IMR-90 (cell line): ENCODE data around the gene TEX35. TPM values are rescaled to one million over a fixed set of nuclear protein-coding genes. Genes with fewer than 3 reads are reported as not detected.
A peak's percentile ranks its signal among the peaks of the same experiment; 100 is the strongest.

Experiments used
- ATAC-seq: fragments of 200-7000 bp; cut with Tn5 transposase; 2 replicates; pipeline ENCODE4 v1.9.1; 2020; ENCODE audit warnings: low read depth, mild to moderate bottlenecking, moderate library complexity
- BruUV-seq: library from RNA; stranded (reverse); fragments of 400-500 nt; replicated peaks from 2 replicates; lab custom pipeline; 2021; lab: Mats Ljungman, UMichigan
- CTCF ChIA-PET: fragments of 300-600 bp; formaldehyde crosslinking; extraction: SDS; loops from one replicate; lab custom pipeline; 2021; ENCODE audit warnings: antibody characterized with exemption; lab: Yijun Ruan, JAX
- POLR2A ChIA-PET: fragments of 300-600 bp; sonication (Branson Sonifier 250); formaldehyde crosslinking; loops from one replicate; lab custom pipeline; 2022; ENCODE audit warnings: antibody characterized with exemption; ENCODE audit not compliant: unreplicated experiment; lab: Charles Lee
- DNase-seq: peaks from one replicate; pipeline ENCODE4 v3.0.0; 2013
- H2AFZ ChIP-seq: replicated peaks from 2 replicates; pipeline ENCODE3; 2013; ENCODE audit warnings: low read length, mild to moderate bottlenecking; ENCODE audit not compliant: poor library complexity
- H2AK5ac ChIP-seq: 2 replicates; pipeline ENCODE4 v1.6.1; 2013; ENCODE audit warnings: low read depth, low read length, inconsistent platforms
- H2AK9ac ChIP-seq: replicated peaks from 2 replicates; pipeline ENCODE3; 2013; ENCODE audit warnings: mild to moderate bottlenecking, low read depth, low read length, moderate library complexity; ENCODE audit not compliant: poor library complexity
- H2BK120ac ChIP-seq: 2 replicates; pipeline ENCODE4 v1.6.1; 2013; ENCODE audit warnings: low read depth, low read length, inconsistent platforms
- H2BK15ac ChIP-seq: 3 replicates; pipeline ENCODE4 v1.6.1; 2013; ENCODE audit warnings: low read depth, low read length, inconsistent platforms
- H2BK20ac ChIP-seq: 2 replicates; pipeline ENCODE4 v1.6.1; 2013; ENCODE audit warnings: low read depth, mild to moderate bottlenecking, inconsistent platforms, low read length, moderate library complexity
- H2BK5ac ChIP-seq: 2 replicates; pipeline ENCODE4 v1.6.1; 2013; ENCODE audit warnings: mild to moderate bottlenecking, low read depth, low read length, inconsistent platforms; ENCODE audit not compliant: poor library complexity, severe bottlenecking
- H3K14ac ChIP-seq: replicated peaks from 2 replicates; pipeline ENCODE4 v1.6.1; 2013; ENCODE audit warnings: low read depth, low read length, inconsistent platforms
- H3K18ac ChIP-seq: 2 replicates; pipeline ENCODE4 v1.6.1; 2013; ENCODE audit warnings: low read depth, low read length, control low read depth
- H3K23ac ChIP-seq: 2 replicates; pipeline ENCODE4 v1.6.1; 2013; ENCODE audit warnings: low read depth, low read length, inconsistent platforms
- H3K27ac ChIP-seq: 2 replicates; pipeline ENCODE4 v1.5.1; 2013; ENCODE audit warnings: mild to moderate bottlenecking, control low read depth, low read length; ENCODE audit not compliant: insufficient read depth
- H3K27me3 ChIP-seq: 2 replicates; pipeline ENCODE4 v1.6.1; 2013; ENCODE audit warnings: low read length; ENCODE audit not compliant: control insufficient read depth, insufficient read depth
- H3K36me3 ChIP-seq: 2 replicates; pipeline ENCODE4 v1.6.1; 2013; ENCODE audit warnings: low read length, mixed read lengths; ENCODE audit not compliant: control insufficient read depth, insufficient read depth
- H3K4ac ChIP-seq: 2 replicates; pipeline ENCODE4 v1.6.1; 2013; ENCODE audit warnings: low read depth, low read length, inconsistent platforms
- H3K4me1 ChIP-seq: 2 replicates; pipeline ENCODE4 v1.6.1; 2013; ENCODE audit warnings: low read length, mixed read lengths; ENCODE audit not compliant: control insufficient read depth, insufficient read depth
- H3K4me2 ChIP-seq: 2 replicates; pipeline ENCODE4 v1.6.1; 2013; ENCODE audit warnings: low read depth, mild to moderate bottlenecking, control low read depth, low read length, moderate library complexity
- H3K4me3 ChIP-seq: 2 replicates; pipeline ENCODE4 v1.5.1; 2013; ENCODE audit warnings: low read depth, mild to moderate bottlenecking, control low read depth, low read length, moderate library complexity; ENCODE audit not compliant: insufficient read depth
- H3K56ac ChIP-seq: 2 replicates; pipeline ENCODE4 v1.6.1; 2013; ENCODE audit warnings: low read length, inconsistent platforms; ENCODE audit not compliant: insufficient read depth; ENCODE audit errors: extremely low read depth
- H3K79me1 ChIP-seq, 2 experiments: 2 replicates each; pipeline ENCODE4 v1.6.1; 2013; ENCODE audit warnings: low read length in 2 of 2, inconsistent platforms in 1 of 2, low read depth in 1 of 2
- H3K9ac ChIP-seq: 2 replicates; pipeline ENCODE4 v1.6.1; 2013; ENCODE audit warnings: low read depth, low read length, control low read depth
- H3K9me1 ChIP-seq: 2 replicates; pipeline ENCODE4 v1.6.1; 2013; ENCODE audit warnings: low read length, inconsistent platforms; ENCODE audit not compliant: insufficient read depth
- H3K9me3 ChIP-seq: 2 replicates; pipeline ENCODE4 v1.6.1; 2013; ENCODE audit warnings: low read length; ENCODE audit not compliant: control insufficient read depth, insufficient read depth
- H4K20me1 ChIP-seq: 2 replicates; pipeline ENCODE4 v1.6.1; 2013; ENCODE audit warnings: low read length, inconsistent platforms; ENCODE audit not compliant: insufficient read depth
- H4K5ac ChIP-seq: 2 replicates; pipeline ENCODE4 v1.6.1; 2013; ENCODE audit warnings: mild to moderate bottlenecking, low read depth, low read length, control low read depth
- H4K8ac ChIP-seq, 2 experiments: 2 replicates each; pipeline ENCODE4 v1.6.1; 2013; ENCODE audit warnings: low read depth in 2 of 2, low read length in 2 of 2, control low read depth in 1 of 2, inconsistent platforms in 1 of 2
- H4K91ac ChIP-seq: 2 replicates; pipeline ENCODE4 v1.6.1; 2013; ENCODE audit warnings: low read depth, low read length, inconsistent platforms; ENCODE audit not compliant: insufficient read depth
- BHLHE40 ChIP-seq: fragments of 150-350 bp; IDR thresholded peaks from 2 replicates; pipeline ENCODE4 v1.6.1; 2016; ENCODE audit warnings: mild to moderate bottlenecking, low read depth, low read length
- CEBPB ChIP-seq: IDR thresholded peaks from 2 replicates; pipeline ENCODE4 v1.6.1; 2012; ENCODE audit warnings: low read depth, low read length, improper control_type of control experiment
- CHD1 ChIP-seq: IDR thresholded peaks from 2 replicates; pipeline ENCODE4 v1.6.1; 2012; ENCODE audit warnings: low read depth, low read length, improper control_type of control experiment
- CTCF ChIP-seq: conservative IDR thresholded peaks from 2 replicates; pipeline ENCODE4 v1.5.1; 2012; ENCODE audit warnings: mild to moderate bottlenecking, low read depth, low read length, improper control_type of control experiment
- ELK1 ChIP-seq: fragments of 150-350 bp; IDR thresholded peaks from 2 replicates; pipeline ENCODE4 v1.6.1; 2016; ENCODE audit warnings: low read depth, mild to moderate bottlenecking, low read length, moderate library complexity, borderline replicate concordance
- FOS ChIP-seq: fragments of 150-350 bp; IDR thresholded peaks from 2 replicates; pipeline ENCODE4 v1.6.1; 2016; ENCODE audit warnings: low read depth, low read length
- MAFK ChIP-seq: IDR thresholded peaks from 2 replicates; pipeline ENCODE4 v1.6.1; 2012; ENCODE audit warnings: low read depth, low read length, improper control_type of control experiment
- MAZ ChIP-seq: IDR thresholded peaks from 2 replicates; pipeline ENCODE4 v1.6.1; 2012; ENCODE audit warnings: low read depth, mild to moderate bottlenecking, low read length, improper control_type of control experiment, moderate library complexity, borderline replicate concordance
- MXI1 ChIP-seq: IDR thresholded peaks from 2 replicates; pipeline ENCODE4 v1.6.1; 2012; ENCODE audit warnings: low read depth, mild to moderate bottlenecking, low read length, moderate library complexity, borderline replicate concordance
- NFE2L2 ChIP-seq: fragments of 150-350 bp; IDR thresholded peaks from 2 replicates; pipeline ENCODE4 v1.6.1; 2016; ENCODE audit warnings: low read depth, mild to moderate bottlenecking, low read length
- POLR2A ChIP-seq: IDR thresholded peaks from 2 replicates; pipeline ENCODE4 v1.6.1; 2012; ENCODE audit warnings: mild to moderate bottlenecking, low read depth, low read length
- RAD21 ChIP-seq: IDR thresholded peaks from 2 replicates; pipeline ENCODE4 v1.6.1; 2012; ENCODE audit warnings: low read length, improper control_type of control experiment
- RFX5 ChIP-seq: IDR thresholded peaks from 2 replicates; pipeline ENCODE4 v1.8.0; 2012; ENCODE audit warnings: low read depth, mild to moderate bottlenecking, low read length, moderate library complexity
- SMC3 ChIP-seq: fragments of 150-350 bp; IDR thresholded peaks from 2 replicates; pipeline ENCODE4 v1.6.1; 2016; ENCODE audit warnings: low read depth, mild to moderate bottlenecking, antibody characterized with exemption, low read length, moderate library complexity
- WGBS, 2 experiments: methylation state at CpG; one replicate each; pipeline versions ENCODE4 v1.1.5 to v1.1.7; 2013; ENCODE audit warnings: missing lambda C conversion rate in 2 of 2; ENCODE audit not compliant: insufficient read length in 1 of 2; ENCODE audit errors: extremely low coverage in 2 of 2; 5-methylcytosine and 5-hydroxymethylcytosine counted together
- dilution Hi-C: fragments of 300-500 bp; cut with HindIII; formaldehyde crosslinking; loops from one replicate; pipeline ENCODE4 v1.14.3; 2018; ENCODE audit warnings: low sequenced_read_pairs; ENCODE audit not compliant: unreplicated experiment
- in situ Hi-C: fragments of 300-500 bp; cut with MboI; formaldehyde crosslinking; loops from 3 replicates; pipeline ENCODE4 v1.14.3; 2019; ENCODE audit warnings: low sequenced_read_pairs, inconsistent platforms, mixed read lengths
- intact Hi-C: fragments of 100-400 bp; cut with micrococcal nuclease; formaldehyde crosslinking; loops from 2 replicates; pipeline ENCODE4 v1.10.0; 2022
- polyA plus RNA-seq, 3 experiments: library from polyadenylated mRNA; depleted of rRNA; stranded (reverse); fragments of >200 nt; gene quantifications; 2 replicates each; pipeline ENCODE4 v1.2.3, GENCODE V29; 2012; ENCODE audit warnings: low replicate concordance in 1 of 3
- total RNA-seq: library from RNA; depleted of rRNA; stranded (reverse); fragments of >200 nt; gene quantifications from 2 replicates; pipeline ENCODE4 v1.2.3, GENCODE V29; 2012
- TF ChIP-seq, protein P1 (sequence below): fragments of 150-350 bp; IDR thresholded peaks from 2 replicates; pipeline ENCODE4 v1.6.1; 2017; ENCODE audit warnings: mild to moderate bottlenecking, antibody characterized with exemption, low read length, low read depth

The TEX35 gene
- total and polyA plus RNA-seq, 2 of the 4 experiments (the other 2 are of a cell fraction): 0.05 TPM; not detected in 1

GRCh38 chr1:178528228-178528952, 15.5 kb downstream of the TEX35 start:
- Histone ChIP-seq H3K36me3 (no peaks in the 10 kb centered on the region), H3K27me3 (no peaks in the 10 kb centered on the region), H4K91ac (no peak overlapping the region), H3K4me1 (peaks cover 14% of the 10 kb centered on the region), H2BK15ac (no peak overlapping the region), H3K9ac (no peak overlapping the region), H2BK5ac (no peak overlapping the region), H3K79me1 (no peaks in the 10 kb centered on the region), H3K27ac (no peak overlapping the region), H4K8ac (no peak overlapping the region), H2AK9ac (no peak overlapping the region), H3K18ac (no peak overlapping the region), H3K9me1 (peaks cover 6% of the 10 kb centered on the region; the same call in 1 of the 2 replicates), H3K4me3 (no peak overlapping the region), H3K14ac (no peak overlapping the region), H4K5ac (no peak overlapping the region), H2AK5ac (peak overlapping the region; percentile 18), H2BK120ac (no peak overlapping the region), H3K4me2 (no peak overlapping the region), H3K4ac (no peak overlapping the region; the same call in 1 of the 2 replicates), H3K9me3 (no peaks in the 10 kb centered on the region), H3K23ac (no peak overlapping the region), H4K20me1 (no peaks in the 10 kb centered on the region; the same call in 1 of the 2 replicates), H3K56ac (no peak overlapping the region), H2BK20ac (no peak overlapping the region), H2AFZ (peak overlapping the region; percentile 37)
- dilution Hi-C loops (no loop called here), intact Hi-C loops (no loop called here), in situ Hi-C loops (no loop called here)
- ATAC-seq (no peak), DNase-seq (no peak)
- POLR2A ChIA-PET: no interaction called here
- CTCF ChIA-PET: interaction anchor here (0.6 kb wide), 1 partner anchor 12 kb away, joined by 3 read pairs; no protein-coding TSS in a partner anchor
- no TSS peak for BruUV-seq
- whole genome bisulfite sequencing, 2 experiments: 98% methylated on average over 6 of the region's 10 CpGs; no CpG with 5 or more reads in 1 of the 2 experiments
- no peak for TF ChIP-seq RFX5
- no peak for TF ChIP-seq MAFK
- TF ChIP-seq, protein P1, sequence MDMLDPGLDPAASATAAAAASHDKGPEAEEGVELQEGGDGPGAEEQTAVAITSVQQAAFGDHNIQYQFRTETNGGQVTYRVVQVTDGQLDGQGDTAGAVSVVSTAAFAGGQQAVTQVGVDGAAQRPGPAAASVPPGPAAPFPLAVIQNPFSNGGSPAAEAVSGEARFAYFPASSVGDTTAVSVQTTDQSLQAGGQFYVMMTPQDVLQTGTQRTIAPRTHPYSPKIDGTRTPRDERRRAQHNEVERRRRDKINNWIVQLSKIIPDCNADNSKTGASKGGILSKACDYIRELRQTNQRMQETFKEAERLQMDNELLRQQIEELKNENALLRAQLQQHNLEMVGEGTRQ: no peak
- no peak for TF ChIP-seq CEBPB
- TF ChIP-seq MAZ: no peak
- TF ChIP-seq BHLHE40: no peak
- TF ChIP-seq ELK1: no peak
- TF ChIP-seq FOS: no peak
- TF ChIP-seq SMC3: no peak
- TF ChIP-seq NFE2L2: no peak
- TF ChIP-seq RAD21: no peak
- TF ChIP-seq CHD1: no peak
- TF ChIP-seq POLR2A: no peak
- no peak for TF ChIP-seq MXI1
- TF ChIP-seq CTCF: no peak
